Rectal smooth muscle tissue (tissue), 1 donor: ENCODE data around the gene ATP13A1.
A peak's percentile ranks its signal among the peaks of the same experiment; 100 is the strongest.

Experiments
- H3K27ac ChIP-seq: one replicate; pipeline ENCODE4 v1.7.0; 2013; ENCODE audit warnings: low read depth, low read length, inconsistent platforms
- H3K27me3 ChIP-seq: one replicate; pipeline ENCODE4 v1.7.0; 2013; ENCODE audit warnings: low read length; ENCODE audit not compliant: control insufficient read depth, insufficient read depth
- H3K36me3 ChIP-seq: one replicate; pipeline ENCODE4 v1.7.0; 2013; ENCODE audit warnings: low read length; ENCODE audit not compliant: control insufficient read depth, insufficient read depth
- H3K4me1 ChIP-seq: one replicate; pipeline ENCODE4 v1.7.0; 2013; ENCODE audit warnings: low read length; ENCODE audit not compliant: control insufficient read depth, insufficient read depth
- H3K4me3 ChIP-seq: one replicate; pipeline ENCODE4 v1.7.0; 2013; ENCODE audit warnings: low read length
- H3K9ac ChIP-seq: one replicate; pipeline ENCODE4 v1.7.0; 2013; ENCODE audit warnings: low read length

The ATP13A1 gene

DNA sequence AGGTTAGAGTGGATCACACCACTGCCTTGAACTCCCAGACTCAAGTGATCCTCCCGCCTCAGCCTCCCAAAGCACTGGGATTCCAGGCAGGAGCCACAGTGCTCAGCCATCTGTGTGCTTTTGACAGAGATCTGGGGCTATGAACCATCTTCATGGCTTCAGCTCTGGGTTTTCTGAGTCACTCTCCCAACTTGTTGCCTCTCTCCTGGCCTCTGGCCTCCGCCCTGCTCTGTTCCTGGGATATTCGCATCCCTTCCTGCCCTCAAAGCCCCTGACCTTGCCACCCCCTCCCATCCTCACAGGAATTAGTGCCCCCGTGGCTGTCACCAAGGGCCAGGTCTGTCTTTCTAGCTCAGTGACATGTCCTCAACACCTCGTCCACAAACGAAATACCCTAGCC, 14.3 kb downstream of the ATP13A1 start:
- Histone ChIP-seq H3K4me3 (no peak overlapping the region), H3K27ac (no peak overlapping the region), H3K4me1 (no peaks in the 10 kb centered on the region), H3K27me3 (no peaks in the 10 kb centered on the region), H3K9ac (no peak overlapping the region), H3K36me3 (peaks cover 60% of the 10 kb centered on the region)

DNA sequence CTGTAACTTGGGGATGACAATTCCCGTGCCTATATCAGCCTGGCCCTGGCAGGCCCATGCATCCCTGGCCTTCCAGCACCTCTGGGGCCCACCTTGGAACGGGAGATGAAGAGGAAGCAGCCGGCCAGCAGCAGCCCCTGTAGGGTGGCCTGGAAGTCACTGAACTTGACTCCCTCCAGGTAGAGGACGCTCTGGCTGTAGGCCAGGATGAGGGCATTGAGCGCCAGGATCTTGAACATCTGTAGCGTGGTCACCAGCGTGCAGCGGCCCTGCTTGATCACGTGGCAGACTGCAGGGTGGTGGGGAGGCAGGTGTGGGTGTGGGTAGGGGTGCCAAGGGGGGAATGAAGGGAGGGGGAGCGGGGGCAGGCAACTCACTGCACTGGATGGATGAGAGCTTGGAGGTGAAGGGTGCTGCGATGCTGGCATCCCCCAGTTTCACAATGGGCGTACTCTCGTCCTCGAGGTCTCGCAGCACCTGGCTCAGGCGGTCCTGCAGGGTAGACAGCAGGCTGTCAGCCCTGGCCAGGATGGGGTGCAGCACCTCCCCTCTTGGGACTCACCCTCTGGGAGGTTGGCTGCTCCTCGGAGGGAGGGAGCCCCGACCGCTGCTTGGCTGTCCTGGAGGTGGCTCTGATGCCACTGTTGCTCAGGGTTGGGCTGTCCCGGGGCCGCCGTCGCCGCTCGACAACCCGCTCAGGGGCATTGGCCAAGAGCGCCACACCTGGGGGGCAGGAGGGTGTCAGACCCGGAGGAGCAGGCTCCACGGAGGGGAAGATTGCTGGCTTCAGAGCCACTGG, 16.2 kb downstream of the ATP13A1 start:
- peaks cover 44% of the 10 kb centered on the region for H3K36me3 ChIP-seq
- H3K9ac ChIP-seq = no peak overlapping the region
- no peak overlapping the region for H3K4me3 ChIP-seq
- H3K27me3 ChIP-seq = no peaks in the 10 kb centered on the region
- no peaks in the 10 kb centered on the region for H3K4me1 ChIP-seq
- no peak overlapping the region for H3K27ac ChIP-seq

DNA sequence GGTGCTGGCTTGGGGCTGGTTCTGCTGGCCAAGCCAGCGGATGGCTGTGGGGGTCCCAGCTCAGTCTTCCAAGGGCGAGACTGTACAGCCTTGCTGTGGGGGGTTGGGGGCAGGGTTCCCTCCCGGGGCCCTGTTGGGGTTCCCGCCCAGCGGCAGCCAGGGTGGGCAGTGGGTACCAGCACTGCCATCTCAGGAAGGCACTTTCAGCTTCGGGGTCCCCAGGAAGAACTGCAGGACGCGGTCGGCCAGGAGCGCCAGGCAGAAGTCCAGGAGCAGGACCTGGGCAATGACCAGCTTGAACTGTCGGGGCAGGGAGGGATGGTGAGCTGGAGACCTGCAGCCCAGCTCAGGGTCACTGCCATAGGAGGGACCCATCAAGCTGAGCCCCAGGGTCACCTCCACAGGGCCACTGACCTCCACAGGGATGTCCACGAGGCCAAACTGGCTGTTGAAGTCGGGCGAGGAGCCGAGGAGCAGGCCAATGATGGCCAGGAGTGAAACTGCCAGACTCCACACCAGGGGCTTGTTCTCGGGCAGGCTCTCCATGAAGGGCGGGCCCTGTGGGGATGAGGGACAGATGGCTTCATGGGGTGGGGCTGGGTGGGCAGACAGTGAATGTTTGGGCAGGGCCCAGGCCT, 18.1 kb downstream of the ATP13A1 start:
- H3K27me3 ChIP-seq = no peaks in the 10 kb centered on the region
- H3K9ac ChIP-seq = no peak overlapping the region
- no peak overlapping the region for H3K4me3 ChIP-seq
- H3K27ac ChIP-seq = no peak overlapping the region
- no peaks in the 10 kb centered on the region for H3K4me1 ChIP-seq
- peaks cover 27% of the 10 kb centered on the region for H3K36me3 ChIP-seq

DNA sequence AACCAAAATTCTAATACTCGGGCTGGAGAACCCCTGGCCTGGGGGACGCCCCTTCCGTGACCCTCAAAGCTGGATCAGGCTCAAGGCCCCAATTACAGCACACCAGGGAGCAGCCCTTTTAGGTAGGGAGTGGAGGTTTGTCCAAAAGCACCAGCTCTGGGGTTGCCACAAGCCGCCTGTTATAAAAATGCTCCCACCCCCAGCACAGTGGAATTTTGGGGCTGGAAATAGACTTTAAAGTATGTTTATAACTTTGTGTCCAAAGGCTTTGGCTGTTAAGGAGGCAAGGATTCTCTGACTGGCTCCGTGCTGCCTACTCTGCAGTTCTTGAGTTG, 19.5 kb downstream of the ATP13A1 start:
- Histone ChIP-seq H3K27ac (no peak overlapping the region), H3K27me3 (no peaks in the 10 kb centered on the region), H3K9ac (no peak overlapping the region), H3K4me1 (no peaks in the 10 kb centered on the region), H3K4me3 (peak overlapping the region; percentile 64), H3K36me3 (peaks cover 21% of the 10 kb centered on the region)

DNA sequence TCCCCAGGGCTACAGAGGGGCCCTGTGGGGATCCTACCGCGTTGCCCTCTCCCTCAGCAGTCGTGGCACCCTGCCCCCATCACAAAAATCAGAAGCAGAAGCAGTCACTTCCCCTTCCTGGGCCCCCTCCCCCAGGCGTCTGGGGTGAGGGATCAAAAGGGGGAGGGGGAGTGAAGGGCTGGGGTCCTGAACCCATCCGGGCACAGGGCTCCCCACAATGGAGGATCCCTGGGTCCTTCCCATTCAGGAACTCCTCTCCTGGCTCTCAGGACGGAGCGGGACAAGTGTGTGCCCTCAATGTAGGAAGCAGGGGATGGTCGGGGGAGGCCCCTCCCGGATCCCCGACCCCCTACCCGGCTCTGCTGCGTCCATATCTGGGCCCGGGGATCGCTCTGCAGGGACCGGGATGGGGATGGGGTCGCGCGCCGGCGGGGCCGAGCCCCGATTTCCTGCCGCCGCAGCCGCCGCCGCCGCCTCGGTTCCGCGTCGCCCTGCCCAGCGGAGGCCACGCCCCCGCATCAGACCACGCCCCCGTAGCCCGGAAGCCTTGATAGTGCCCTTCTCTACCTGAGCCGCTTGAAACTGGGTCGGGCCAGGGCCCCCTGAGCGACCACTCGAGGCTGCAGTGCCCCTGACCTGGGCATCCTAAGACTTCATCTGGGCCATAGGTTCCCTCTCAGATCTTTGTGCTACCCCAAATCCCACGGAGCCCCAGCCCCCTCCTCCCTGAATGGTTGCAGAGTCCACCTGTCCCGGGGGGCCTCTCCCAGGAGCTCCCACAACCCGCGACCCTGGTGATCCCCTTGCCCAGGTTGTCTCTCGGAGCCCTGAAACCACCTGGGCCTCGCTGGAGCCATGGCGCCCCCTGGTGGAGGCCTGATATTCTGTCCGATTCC, 20.1 kb downstream of the ATP13A1 start, which contains the start of gene GMIP:
Gene GMIP, minus strand, starts transcription at position 500 of the 896 bp plus-strand sequence. Its CDS starts 128 bp downstream, at position 372.
- Histone ChIP-seq H3K27me3 (no peaks in the 10 kb centered on the region), H3K9ac (peak within 1 kb of the TSS; percentile 42), H3K36me3 (peaks cover 21% of the 10 kb centered on the region), H3K27ac (no peak within 1 kb of the TSS), H3K4me1 (no peaks in the 10 kb centered on the region), H3K4me3 (peak within 1 kb of the TSS; percentile 64)

DNA sequence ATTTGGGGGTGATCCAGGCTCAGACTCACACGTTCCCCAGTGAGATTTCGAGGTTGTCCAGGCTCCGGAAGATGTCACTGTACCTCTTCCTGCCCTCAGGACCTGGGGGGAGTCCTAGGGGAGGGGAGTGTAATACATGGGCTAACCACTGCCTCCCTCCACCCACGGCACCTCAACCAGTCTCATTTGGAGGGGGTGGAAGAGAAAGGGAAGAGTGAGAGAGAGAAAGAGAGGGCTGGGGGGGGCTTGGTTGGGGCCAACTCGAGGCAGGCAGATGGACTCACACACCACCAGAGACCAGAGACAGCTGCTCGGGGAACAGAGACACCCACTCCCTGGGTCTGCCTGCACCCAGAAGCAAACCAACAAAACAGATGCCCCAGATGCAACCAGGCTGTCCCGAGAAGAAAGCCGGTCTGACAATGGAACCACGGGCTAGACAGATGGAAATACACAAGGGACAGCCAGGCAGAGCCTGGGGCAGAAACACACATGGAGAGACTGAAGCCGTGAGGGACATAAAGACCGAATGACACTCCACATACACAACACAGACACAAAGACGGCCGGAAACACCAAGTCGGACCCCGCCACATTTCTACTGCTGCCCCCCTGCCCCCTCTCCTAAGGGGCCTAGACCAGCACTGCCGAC, 20.8 kb downstream of the ATP13A1 start:
- H3K27me3 ChIP-seq = no peaks in the 10 kb centered on the region
- H3K36me3 ChIP-seq = peaks cover 21% of the 10 kb centered on the region
- no peaks in the 10 kb centered on the region for H3K4me1 ChIP-seq
- H3K9ac ChIP-seq = peak overlapping the region; percentile 42
- peak overlapping the region; percentile 64 for H3K4me3 ChIP-seq
- no peak overlapping the region for H3K27ac ChIP-seq

DNA sequence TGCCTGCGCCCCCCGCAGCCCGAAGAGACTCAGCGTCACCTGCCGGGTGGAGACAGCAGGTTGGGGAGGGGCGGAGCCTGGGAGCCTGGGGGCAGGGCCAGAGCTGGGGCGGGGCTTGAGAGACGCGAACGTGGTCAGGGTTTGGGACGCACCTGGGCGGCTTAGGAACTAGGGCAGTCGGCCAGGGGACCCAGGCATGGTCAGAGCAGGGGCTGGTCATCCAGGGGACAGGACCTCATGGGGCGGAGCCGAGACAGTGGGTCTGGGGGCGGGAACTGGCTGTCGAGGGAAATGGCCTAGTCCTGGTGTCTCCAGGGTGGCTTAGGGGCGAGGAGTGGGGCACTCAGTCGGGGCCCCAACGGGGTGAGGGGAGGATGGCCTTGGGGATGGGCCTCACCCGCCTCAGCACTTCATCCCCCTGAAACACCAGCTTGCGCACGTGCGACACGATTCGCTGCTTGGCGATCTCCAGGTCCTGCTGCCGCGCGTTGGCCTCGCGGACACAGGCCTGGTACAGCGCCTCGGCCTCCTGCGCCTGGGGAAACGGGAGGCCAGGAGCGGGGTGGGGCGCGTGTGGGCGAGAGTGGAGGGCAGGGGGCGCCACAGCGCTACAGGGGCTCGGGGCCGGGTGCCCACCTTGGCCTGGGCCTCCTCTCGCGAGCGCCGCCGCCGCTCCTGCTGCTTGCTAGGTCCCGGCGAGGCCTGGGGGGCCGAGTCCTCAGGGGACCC, 25.8 kb downstream of the ATP13A1 start:
- Histone ChIP-seq H3K4me3 (no peak overlapping the region), H3K4me1 (no peaks in the 10 kb centered on the region)

DNA sequence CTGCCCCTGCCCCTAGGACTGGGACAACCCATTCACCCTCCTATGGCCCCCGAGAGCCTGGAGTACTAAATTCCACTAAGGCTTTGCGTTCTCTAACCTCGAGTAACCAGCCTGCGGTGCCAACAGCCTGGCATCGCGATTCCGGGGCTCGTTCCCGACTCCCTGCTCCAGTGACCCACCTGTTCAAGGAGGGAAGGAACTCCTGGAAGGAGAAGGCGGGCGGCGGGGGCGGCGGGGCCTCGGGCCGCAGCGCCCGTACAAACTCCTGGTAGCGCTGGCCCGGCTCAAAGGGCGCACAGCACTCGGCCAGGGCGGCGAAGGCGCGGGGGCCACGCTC, 26.3 kb downstream of the ATP13A1 start:
- Histone ChIP-seq H3K9ac (no peak overlapping the region), H3K4me1 (no peaks in the 10 kb centered on the region), H3K36me3 (peaks cover 16% of the 10 kb centered on the region)

More for the DNA sequence above, 25.8 kb downstream of the ATP13A1 start:
- H3K27ac ChIP-seq = no peak overlapping the region
- H3K36me3 ChIP-seq = peaks cover 15% of the 10 kb centered on the region
- no peaks in the 10 kb centered on the region for H3K27me3 ChIP-seq
- H3K9ac ChIP-seq = no peak overlapping the region

DNA sequence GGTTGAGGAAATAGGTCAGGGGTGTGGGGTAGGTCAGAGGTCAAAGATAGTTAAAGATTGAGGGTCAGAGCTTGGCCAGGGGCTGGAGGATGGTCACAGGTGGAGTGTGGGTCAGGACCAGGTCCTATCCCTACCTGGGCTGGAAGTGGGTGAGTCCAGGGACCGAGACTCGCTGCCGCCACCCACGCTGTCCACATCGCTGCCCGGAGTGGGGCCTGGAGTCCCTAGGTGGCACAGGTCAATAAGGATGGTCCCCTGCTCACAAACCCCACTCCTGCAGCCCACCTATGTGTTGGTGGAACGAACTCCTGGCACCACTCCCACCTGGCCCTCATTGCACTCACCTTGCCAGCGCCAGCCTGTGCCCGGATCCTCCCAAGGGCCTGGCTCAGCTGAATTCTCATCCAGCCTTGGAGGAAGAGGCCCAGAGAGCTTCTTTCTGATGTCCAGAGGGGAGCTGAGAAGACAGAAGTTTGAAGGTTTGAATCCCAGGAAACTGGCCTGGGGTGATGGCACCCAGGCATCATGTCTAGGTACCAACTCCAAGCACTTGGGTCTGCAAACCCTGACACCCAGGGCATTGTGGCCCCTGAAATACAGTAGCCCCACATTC, 26.8 kb downstream of the ATP13A1 start:
- no peaks in the 10 kb centered on the region for H3K4me1 ChIP-seq
- H3K36me3 ChIP-seq = peaks cover 16% of the 10 kb centered on the region
- H3K4me3 ChIP-seq = no peak overlapping the region
- no peak overlapping the region for H3K27ac ChIP-seq
- H3K9ac ChIP-seq = no peak overlapping the region
- no peaks in the 10 kb centered on the region for H3K27me3 ChIP-seq

More for the DNA sequence above, 26.3 kb downstream of the ATP13A1 start:
- Histone ChIP-seq H3K27ac (no peak overlapping the region), H3K4me3 (no peak overlapping the region), H3K27me3 (no peaks in the 10 kb centered on the region)

DNA sequence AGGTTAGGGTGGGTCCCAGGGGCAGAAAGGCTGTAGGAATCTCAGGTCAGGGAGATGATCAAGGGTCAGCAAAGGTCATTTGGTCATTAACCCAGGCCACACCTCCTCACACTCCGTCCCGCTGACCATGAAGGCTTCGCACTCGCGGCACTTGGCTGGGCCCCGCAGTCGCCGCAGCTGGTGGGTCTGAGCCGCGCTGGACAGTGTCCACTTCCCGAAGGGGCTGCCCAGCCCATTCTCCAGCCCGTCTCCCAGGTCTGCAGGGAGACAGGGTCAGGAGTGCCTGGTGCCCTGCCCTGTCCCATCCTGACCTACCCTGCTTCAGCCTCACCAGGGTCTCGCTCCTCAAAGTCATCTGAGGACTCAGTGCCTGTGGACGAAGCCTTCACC, 28.2 kb downstream of the ATP13A1 start:
- H3K4me1 ChIP-seq = no peaks in the 10 kb centered on the region
- H3K27ac ChIP-seq = no peak overlapping the region
- H3K27me3 ChIP-seq = no peaks in the 10 kb centered on the region
- no peak overlapping the region for H3K4me3 ChIP-seq
- no peak overlapping the region for H3K9ac ChIP-seq
- peaks cover 16% of the 10 kb centered on the region for H3K36me3 ChIP-seq

DNA sequence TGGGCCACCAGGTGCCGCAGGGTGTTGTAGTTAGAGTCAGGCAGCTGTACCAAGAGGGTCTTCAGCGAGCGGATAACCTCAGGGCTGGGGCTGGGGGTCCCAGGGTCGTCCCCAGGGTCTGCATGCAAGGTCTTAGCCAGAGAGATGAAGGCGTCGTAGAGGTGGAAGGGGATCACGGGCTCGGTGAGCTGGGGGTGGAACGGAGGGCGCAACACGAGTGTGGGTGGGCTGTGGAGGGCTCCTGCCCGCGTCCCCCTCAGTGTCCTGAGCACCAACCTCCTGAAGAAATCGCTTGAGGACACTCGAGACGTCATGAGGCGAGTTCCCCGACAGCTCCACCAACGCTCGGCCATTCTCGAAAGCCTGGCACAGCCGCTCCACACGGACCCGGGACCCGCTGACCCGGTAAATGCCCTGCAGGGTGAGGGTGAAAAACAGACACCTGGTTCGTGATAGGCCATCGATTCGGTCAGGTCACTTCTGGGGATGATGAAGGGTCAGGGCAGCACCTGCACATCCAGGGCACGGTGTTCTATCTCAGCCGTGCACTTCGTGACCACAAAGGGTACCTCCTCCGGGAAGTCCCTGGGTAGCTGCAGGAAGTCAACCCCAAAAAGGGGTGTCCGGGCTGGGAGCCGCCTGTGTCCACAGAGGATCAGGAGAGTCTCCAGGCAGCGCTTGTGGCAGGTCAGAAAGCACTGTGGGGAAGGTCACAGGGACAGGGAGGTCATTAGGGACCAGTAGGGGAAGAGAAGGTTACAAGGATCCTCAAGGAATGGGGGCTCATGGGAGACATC, 28.8 kb downstream of the ATP13A1 start:
- Histone ChIP-seq H3K27me3 (no peaks in the 10 kb centered on the region), H3K36me3 (peaks cover 16% of the 10 kb centered on the region), H3K4me3 (no peak overlapping the region), H3K4me1 (no peaks in the 10 kb centered on the region), H3K9ac (no peak overlapping the region), H3K27ac (no peak overlapping the region)
